GM12801 (cell line): ENCODE measurements around the gene ISG15.

Source experiments
- CTCF ChIP-seq: IDR thresholded peaks from one replicate; pipeline ENCODE4 v1.5.1; 2011; ENCODE audit warnings: control low read depth; ENCODE audit not compliant: insufficient read length; ENCODE audit errors: extremely low read depth

ISG15 gene

GRCh38 chr1:995665-996633, 17.3 kb upstream of the ISG15 start:
- no peak for TF ChIP-seq CTCF

- TF ChIP-seq CTCF = no peak
These were observed 16.2 kb upstream of the ISG15 start for GRCh38 chr1:996851-997712.

- no peak for TF ChIP-seq CTCF
These were observed 15.6 kb upstream of the ISG15 start for GRCh38 chr1:997713-997992.

GRCh38 chr1:997993-998744, 15.1 kb upstream of the ISG15 start:
- no peak for TF ChIP-seq CTCF

GRCh38 chr1:998745-998994, 14.6 kb upstream of the ISG15 start:
- TF ChIP-seq CTCF = no peak

GRCh38 chr1:998995-999724, 14.1 kb upstream of the ISG15 start:
- TF ChIP-seq CTCF = no peak
